PC-3 (cell line): ENCODE measurements around the gene CTSC. TPM values are rescaled to one million over a fixed set of nuclear protein-coding genes. Genes with fewer than 3 reads are reported as not detected.

Source experiments
- ATAC-seq: fragments of 200-7000 bp; cut with Tn5 transposase; 2 replicates; pipeline ENCODE4 v1.9.1; 2020; ENCODE audit warnings: mild to moderate bottlenecking, moderate library complexity
- BruUV-seq: library from RNA; stranded (reverse); fragments of 400-500 nt; replicated peaks from 2 replicates; lab custom pipeline; 2021; lab: Mats Ljungman, UMichigan
- CTCF ChIA-PET: fragments of 300-600 bp; sonication (Branson Sonifier 250); formaldehyde crosslinking; loops from one replicate; lab custom pipeline; 2022; ENCODE audit warnings: antibody characterized with exemption; lab: Charles Lee
- POLR2A ChIA-PET: fragments of 300-600 bp; sonication (Branson Sonifier 250); formaldehyde crosslinking; loops from one replicate; lab custom pipeline; 2022; ENCODE audit warnings: antibody characterized with exemption; ENCODE audit not compliant: unreplicated experiment; lab: Charles Lee
- DNase-seq: peaks from one replicate; pipeline ENCODE4 v3.0.0-alpha.2; 2015
- H2AFZ ChIP-seq: fragments of 300-600 bp; sonication (generic); 2 replicates; pipeline ENCODE4 v1.6.0; 2016; ENCODE audit warnings: antibody characterized with exemption, low read length
- H3F3A ChIP-seq: fragments of 300-600 bp; sonication (generic); one replicate; pipeline ENCODE4 v1.6.0; 2017; ENCODE audit warnings: antibody characterized with exemption, low read length, control low read depth, mild to moderate bottlenecking; ENCODE audit not compliant: unreplicated experiment
- H3K27ac ChIP-seq: fragments of 300-600 bp; sonication (generic); 2 replicates; pipeline ENCODE4 v1.5.1; 2016; ENCODE audit warnings: mild to moderate bottlenecking, low read length
- H3K27me3 ChIP-seq: fragments of 300-600 bp; sonication (generic); 2 replicates; pipeline ENCODE4 v1.6.1; 2016; ENCODE audit warnings: low read length, mixed read lengths
- H3K36me3 ChIP-seq: fragments of 300-600 bp; sonication (generic); 2 replicates; pipeline ENCODE4 v1.6.1; 2016; ENCODE audit warnings: low read depth, mixed run types, low read length, mixed read lengths
- H3K4me1 ChIP-seq: fragments of 300-600 bp; sonication (generic); 2 replicates; pipeline ENCODE4 v1.5.1; 2016; ENCODE audit warnings: low read length; ENCODE audit not compliant: insufficient read depth
- H3K4me2 ChIP-seq: fragments of 300-600 bp; sonication (generic); 2 replicates; pipeline ENCODE4 v1.6.0; 2016; ENCODE audit warnings: low read length
- H3K4me3 ChIP-seq: fragments of 300-600 bp; sonication (generic); 2 replicates; pipeline ENCODE4 v1.5.1; 2016; ENCODE audit warnings: mild to moderate bottlenecking, low read length, mixed read lengths
- H3K79me2 ChIP-seq: fragments of 300-600 bp; sonication (generic); 2 replicates; pipeline ENCODE4 v1.6.1; 2017; ENCODE audit warnings: low read length, mixed read lengths
- H3K9ac ChIP-seq: fragments of 300-600 bp; sonication (generic); 2 replicates; pipeline ENCODE4 v1.6.0; 2016; ENCODE audit warnings: mild to moderate bottlenecking, low read length
- H3K9me2 ChIP-seq: fragments of 300-600 bp; sonication (generic); replicated peaks from 2 replicates; pipeline ENCODE4 v1.6.1; 2016; ENCODE audit warnings: mixed run types, low read length, mixed read lengths
- H3K9me3 ChIP-seq: fragments of 300-600 bp; sonication (generic); 2 replicates; pipeline ENCODE4 v1.6.1; 2016; ENCODE audit warnings: low read length, mixed read lengths
- H4K20me1 ChIP-seq: fragments of 300-600 bp; sonication (generic); 2 replicates; pipeline ENCODE4 v1.6.1; 2016; ENCODE audit warnings: low read length, mixed read lengths
- CTCF ChIP-seq: fragments of 300-600 bp; sonication (generic); conservative IDR thresholded peaks from 2 replicates; pipeline ENCODE4 v1.5.1; 2017; ENCODE audit warnings: antibody characterized with exemption, low read depth, mild to moderate bottlenecking, low read length
- EZH2 ChIP-seq: fragments of 300-600 bp; sonication (generic); IDR thresholded peaks from one replicate; pipeline ENCODE4 v1.6.1; 2017; ENCODE audit warnings: antibody characterized with exemption, mild to moderate bottlenecking, low read length; ENCODE audit not compliant: unreplicated experiment
- EZH2phosphoT487 ChIP-seq: fragments of 300-600 bp; sonication (generic); IDR thresholded peaks from 2 replicates; pipeline ENCODE4 v1.6.1; 2018; ENCODE audit warnings: mild to moderate bottlenecking, antibody characterized with exemption, low read length, borderline replicate concordance
- intact Hi-C: fragments of 100-400 bp; cut with micrococcal nuclease; formaldehyde crosslinking; loops from 2 replicates; pipeline ENCODE4 v1.9.0; 2023
- total RNA-seq: library from RNA; depleted of rRNA; stranded (reverse); fragments of >200 nt; gene quantifications from 2 replicates; pipeline ENCODE4 v1.2.3, GENCODE V29; 2014

Gene CTSC
- total RNA-seq, 1 experiment from 2014 or later, result 240 TPM

- no TSS peak for BruUV-seq
- POLR2A ChIA-PET, result no interaction called here
- peaks cover 21% of the 10 kb centered on the region for H3K4me1 ChIP-seq
- ATAC-seq (no peak), DNase-seq (no peak)
- no peaks in the 10 kb centered on the region for H3K79me2 ChIP-seq
- H3K9me2 ChIP-seq, result no peaks in the 10 kb centered on the region
- no peaks in the 10 kb centered on the region for H3K27me3 ChIP-seq
- H3K36me3 ChIP-seq, result peaks cover 46% of the 10 kb centered on the region
- no peak overlapping the region for H2AFZ ChIP-seq
- no peaks in the 10 kb centered on the region for H4K20me1 ChIP-seq
- H3K9ac ChIP-seq, result no peak overlapping the region
- H3K9me3 ChIP-seq, result no peaks in the 10 kb centered on the region
- no peak overlapping the region for H3K4me3 ChIP-seq
- intact Hi-C loops, result no loop called here
- TF ChIP-seq EZH2 (no peak), EZH2phosphoT487 (no peak), CTCF (no peak)
- no peak overlapping the region for H3K27ac ChIP-seq
- H3K4me2 ChIP-seq, result no peak overlapping the region
- no peaks in the 10 kb centered on the region for H3F3A ChIP-seq
- CTCF ChIA-PET, result no interaction called here
Observed at GRCh38 chr11:88308576-88308975, 29.0 kb downstream of the CTSC start.

GRCh38 chr11:88307749-88308425 lies 29.6 kb downstream of the CTSC start:
- H4K20me1 ChIP-seq, result no peaks in the 10 kb centered on the region
- no peak overlapping the region for H3K4me3 ChIP-seq
- ChIA-PET CTCF (no interaction called here), POLR2A (interaction anchor here (0.7 kb wide), 1 partner anchor 31 kb away, joined by 5 read pairs; no protein-coding TSS in a partner anchor)
- no peaks in the 10 kb centered on the region for H3K9me2 ChIP-seq
- peaks cover 53% of the 10 kb centered on the region for H3K36me3 ChIP-seq
- no peak overlapping the region for H3K27ac ChIP-seq
- H3K4me2 ChIP-seq, result no peak overlapping the region
- no peak overlapping the region for H3K9ac ChIP-seq
- H3K4me1 ChIP-seq, result peaks cover 18% of the 10 kb centered on the region
- intact Hi-C loops, result no loop called here
- H2AFZ ChIP-seq, result no peak overlapping the region
- H3F3A ChIP-seq, result no peaks in the 10 kb centered on the region
- ATAC-seq (no peak), DNase-seq (no peak)
- TF ChIP-seq EZH2, result no peak
- TF ChIP-seq EZH2phosphoT487, result no peak
- no peak for TF ChIP-seq CTCF
- H3K79me2 ChIP-seq, result no peaks in the 10 kb centered on the region
- no TSS peak for BruUV-seq
- H3K27me3 ChIP-seq, result no peaks in the 10 kb centered on the region
- no peaks in the 10 kb centered on the region for H3K9me3 ChIP-seq

GRCh38 chr11:88306785-88307184 lies 30.8 kb downstream of the CTSC start:
- Histone ChIP-seq H3K4me1 (peaks cover 18% of the 10 kb centered on the region), H3K4me3 (no peak overlapping the region), H3K9me2 (no peaks in the 10 kb centered on the region), H4K20me1 (no peaks in the 10 kb centered on the region), H3K9ac (no peak overlapping the region), H3K27ac (no peak overlapping the region), H3K4me2 (no peak overlapping the region), H3K27me3 (no peaks in the 10 kb centered on the region), H3K36me3 (peaks cover 51% of the 10 kb centered on the region), H3F3A (no peaks in the 10 kb centered on the region), H2AFZ (no peak overlapping the region), H3K9me3 (no peaks in the 10 kb centered on the region), H3K79me2 (no peaks in the 10 kb centered on the region)
- BruUV-seq, result no TSS peak
- intact Hi-C loops, result no loop called here
- TF ChIP-seq CTCF (no peak), EZH2phosphoT487 (no peak), EZH2 (no peak)
- ATAC-seq, result no peak
- ChIA-PET CTCF (no interaction called here), POLR2A (no interaction called here)
- no peak for DNase-seq
